T-cell (primary cell): Measurements from ENCODE around the gene CDH4. TPM values are rescaled to one million over a fixed set of nuclear protein-coding genes. Genes with fewer than 3 reads are reported as not detected.

Source experiments
- ATAC-seq, 4 experiments: fragments of 200-7000 bp in 3 of 4; fragments of 150-1000 bp in 1 of 4; cut with Tn5 transposase; replicated peaks in 1 of 4; 1 replicate in 3 of 4; 2 replicates in 1 of 4; pipeline ENCODE4 v1.10.0; 2021; ENCODE audit warnings: moderate library complexity in 3 of 4, mild to moderate bottlenecking in 2 of 4, moderate number of reproducible peaks in 1 of 4
- CTCF ChIA-PET, 2 donors: fragments of 300-600 bp; sonication (Branson Sonifier 250); formaldehyde crosslinking; loops; one replicate each; lab custom pipeline; 2022; ENCODE audit warnings: antibody characterized with exemption in 2 of 2; lab: Charles Lee
- POLR2A ChIA-PET, 2 donors: fragments of 300-600 bp; sonication (Branson Sonifier 250); formaldehyde crosslinking; loops; one replicate each; lab custom pipeline; 2022; ENCODE audit warnings: antibody characterized with exemption in 2 of 2; lab: Charles Lee
- DNase-seq, 35 experiments: peaks; one replicate each; pipeline versions ENCODE4 v3.0.0 to v3.0.0-alpha.2; 2013 to 2023
- H3K27ac ChIP-seq: one replicate; pipeline ENCODE4 v1.5.1; 2013; ENCODE audit warnings: low read length
- H3K27me3 ChIP-seq, 2 experiments: replicated peaks in 1 of 2; 1 replicate in 1 of 2; 2 replicates in 1 of 2; pipeline versions ENCODE4 v1.6.1 to v1.7.0; 2013; ENCODE audit warnings: low read length in 1 of 2, mixed read lengths in 1 of 2; ENCODE audit not compliant: control insufficient read depth in 2 of 2, insufficient read depth in 2 of 2; ENCODE audit errors: extremely low read depth in 1 of 2
- H3K36me3 ChIP-seq, 2 donors: 1 replicate in 1 of 2; 2 replicates in 1 of 2; pipeline versions ENCODE4 v1.6.1 to v1.7.0; 2013; ENCODE audit warnings: low read length in 1 of 2; ENCODE audit not compliant: control insufficient read depth in 2 of 2, insufficient read depth in 1 of 2; ENCODE audit errors: extremely low read depth in 1 of 2
- H3K4me1 ChIP-seq, 2 experiments: 1 replicate in 1 of 2; 2 replicates in 1 of 2; pipeline versions ENCODE4 v1.6.1 to v1.7.0; 2013; ENCODE audit warnings: low read length in 2 of 2, mixed read lengths in 1 of 2; ENCODE audit not compliant: insufficient read depth in 2 of 2, control insufficient read depth in 1 of 2; ENCODE audit errors: extremely low read depth in 1 of 2
- H3K4me3 ChIP-seq, 2 donors: 1 replicate in 1 of 2; 2 replicates in 1 of 2; pipeline versions ENCODE4 v1.5.1 to v1.7.0; 2013; ENCODE audit warnings: mild to moderate bottlenecking in 2 of 2, low read length in 1 of 2, moderate library complexity in 1 of 2; ENCODE audit not compliant: control insufficient read depth in 1 of 2; ENCODE audit errors: extremely low read depth in 1 of 2
- H3K9me3 ChIP-seq: 2 replicates; pipeline ENCODE4 v1.7.0; 2013
- H3K27ac Mint-ChIP-seq, 2 donors: one replicate each; pipeline ENCODE4 v1.8.0; 2020 to 2021; ENCODE audit warnings: mild to moderate bottlenecking in 2 of 2, mixed read lengths in 2 of 2
- H3K27me3 Mint-ChIP-seq, 2 donors: one replicate each; pipeline ENCODE4 v1.8.0; 2021 to 2022; ENCODE audit warnings: mixed read lengths in 2 of 2
- H3K36me3 Mint-ChIP-seq: one replicate; pipeline ENCODE4 v1.8.0; 2021; ENCODE audit warnings: mixed read lengths
- H3K4me1 Mint-ChIP-seq, 3 donors: one replicate each; pipeline ENCODE4 v1.8.0; 2020 to 2022; ENCODE audit warnings: mixed read lengths in 3 of 3, mild to moderate bottlenecking in 1 of 3
- H3K4me3 Mint-ChIP-seq, 3 donors: one replicate each; pipeline ENCODE4 v1.8.0; 2020 to 2022; ENCODE audit warnings: mild to moderate bottlenecking in 3 of 3, mixed read lengths in 3 of 3, moderate library complexity in 3 of 3
- H3K9me3 Mint-ChIP-seq, 3 donors: one replicate each; pipeline ENCODE4 v1.8.0; 2020 to 2022; ENCODE audit warnings: mixed read lengths in 3 of 3
- WGBS: methylation state at CpG from one replicate; pipeline ENCODE4 v1.1.5; 2013; ENCODE audit warnings: missing lambda C conversion rate; ENCODE audit not compliant: insufficient coverage; 5-methylcytosine and 5-hydroxymethylcytosine counted together
- total RNA-seq, 35 experiments: library from RNA in 6 of 35; stranded (reverse) in 6 of 35; fragments of 120-200 nt in 1 of 35; gene quantifications; one replicate each; pipeline versions ENCODE4 v1.2.1 to v1.2.4 and lab custom pipeline; 2013 to 2026

CDH4 gene
- total RNA-seq, 5 donors from 2014 or later (not counting 1 experiment from before 2014, with no cell fraction given) = 0.06 to 0.64 (median 0.14) TPM

- Histone ChIP-seq H3K9me3 (no peaks in the 10 kb centered on the region), H3K4me3 (no peak overlapping the region), H3K27me3 (peaks cover 0 to 3% of the 10 kb centered on the region in 2 experiments), H3K27ac (no peak overlapping the region), H3K4me1 (no peaks in the 10 kb centered on the region), H3K36me3 (no peaks in the 10 kb centered on the region)
- DNase-seq (peak in 9 of 35 experiments; percentile 4 to 24 (median 11)), ATAC-seq (peak in 3 of 4 experiments; percentile 49 to 85 (median 72))
- H3K4me3 Mint-ChIP-seq = peak overlapping the region in 1 of 3 donors; percentile 19
- H3K9me3 Mint-ChIP-seq = no peaks in the 10 kb centered on the region
- WGBS = 59% methylated on average over 10 of the region's 11 CpGs
- H3K4me1 Mint-ChIP-seq = peaks cover 0 to 9% (median 0%) of the 10 kb centered on the region in 3 donors
- H3K27me3 Mint-ChIP-seq = peaks cover 0 to 1% of the 10 kb centered on the region in 2 donors
- POLR2A ChIA-PET = no interaction called here
- CTCF ChIA-PET = no interaction called here
- H3K36me3 Mint-ChIP-seq = no peaks in the 10 kb centered on the region
- peak overlapping the region in 1 of 2 donors; percentile 84 for H3K27ac Mint-ChIP-seq
These were observed 248.8 kb downstream of the CDH4 start for GRCh38 chr20:61500791-61501321.

GRCh38 chr20:61502433-61502832, 250.4 kb downstream of the CDH4 start:
- ChIA-PET POLR2A (no interaction called here), CTCF (no interaction called here)
- no peaks in the 10 kb centered on the region for H3K9me3 Mint-ChIP-seq
- ATAC-seq (no peak), DNase-seq (no peak)
- peaks cover 0 to 4% of the 10 kb centered on the region in 2 donors for H3K27me3 Mint-ChIP-seq
- H3K36me3 Mint-ChIP-seq = no peaks in the 10 kb centered on the region
- no peak overlapping the region for H3K27ac Mint-ChIP-seq
- no peak overlapping the region for H3K4me3 Mint-ChIP-seq
- no peak overlapping the region for H3K27ac ChIP-seq
- no peak overlapping the region for H3K4me3 ChIP-seq
- H3K36me3 ChIP-seq = no peaks in the 10 kb centered on the region
- H3K27me3 ChIP-seq = peaks cover 0 to 3% of the 10 kb centered on the region in 2 experiments
- WGBS = 100% methylated on average over 2 of the region's 4 CpGs
- H3K9me3 ChIP-seq = no peaks in the 10 kb centered on the region
- peaks cover 0 to 9% (median 0%) of the 10 kb centered on the region in 3 donors for H3K4me1 Mint-ChIP-seq
- no peaks in the 10 kb centered on the region for H3K4me1 ChIP-seq

GRCh38 chr20:61503106-61503505, 251.0 kb downstream of the CDH4 start:
- Histone ChIP-seq H3K4me1 (no peaks in the 10 kb centered on the region), H3K4me3 (no peak overlapping the region), H3K27me3 (peaks cover 0 to 4% of the 10 kb centered on the region in 2 experiments), H3K27ac (no peak overlapping the region), H3K36me3 (no peaks in the 10 kb centered on the region), H3K9me3 (no peaks in the 10 kb centered on the region)
- Mint-ChIP-seq H3K36me3 (no peaks in the 10 kb centered on the region), H3K4me3 (no peak overlapping the region), H3K4me1 (peaks cover 0 to 9% (median 0%) of the 10 kb centered on the region in 3 donors), H3K27me3 (peaks cover 0 to 4% of the 10 kb centered on the region in 2 donors), H3K27ac (no peak overlapping the region), H3K9me3 (no peaks in the 10 kb centered on the region)
- CTCF ChIA-PET = no interaction called here
- WGBS = 50% methylated on average over 2 of the region's 7 CpGs
- POLR2A ChIA-PET = no interaction called here
- ATAC-seq (no peak), DNase-seq (no peak)

GRCh38 chr20:61505508-61505907, 253.4 kb downstream of the CDH4 start:
- H3K4me3 ChIP-seq = no peak overlapping the region
- H3K27me3 Mint-ChIP-seq = peaks cover 0 to 2% of the 10 kb centered on the region in 2 donors
- peaks cover 0 to 8% (median 0%) of the 10 kb centered on the region in 3 donors for H3K4me1 Mint-ChIP-seq
- ChIA-PET CTCF (no interaction called here), POLR2A (no interaction called here)
- no peaks in the 10 kb centered on the region for H3K9me3 Mint-ChIP-seq
- H3K27ac ChIP-seq = no peak overlapping the region
- H3K27ac Mint-ChIP-seq = no peak overlapping the region
- DNase-seq = no peak
- no peaks in the 10 kb centered on the region for H3K36me3 ChIP-seq
- H3K4me1 ChIP-seq = no peaks in the 10 kb centered on the region
- ATAC-seq = no peak
- 63% methylated on average over 3 of the region's 8 CpGs for WGBS
- no peak overlapping the region for H3K4me3 Mint-ChIP-seq
- H3K36me3 Mint-ChIP-seq = no peaks in the 10 kb centered on the region
- H3K9me3 ChIP-seq = no peaks in the 10 kb centered on the region
- peaks cover 0 to 10% of the 10 kb centered on the region in 2 experiments for H3K27me3 ChIP-seq

GRCh38 chr20:61507778-61508177, 255.7 kb downstream of the CDH4 start:
- WGBS = 81% methylated on average over 9 of the region's 11 CpGs
- ChIA-PET POLR2A (no interaction called here), CTCF (no interaction called here)
- Histone ChIP-seq H3K9me3 (no peaks in the 10 kb centered on the region), H3K27ac (no peak overlapping the region), H3K27me3 (peaks cover 0 to 10% of the 10 kb centered on the region in 2 experiments), H3K4me3 (no peak overlapping the region), H3K36me3 (no peaks in the 10 kb centered on the region), H3K4me1 (no peaks in the 10 kb centered on the region)
- Mint-ChIP-seq H3K9me3 (no peaks in the 10 kb centered on the region), H3K4me3 (no peak overlapping the region), H3K36me3 (no peaks in the 10 kb centered on the region), H3K4me1 (no peaks in the 10 kb centered on the region), H3K27ac (no peak overlapping the region), H3K27me3 (peaks cover 0 to 2% of the 10 kb centered on the region in 2 donors)
- ATAC-seq (no peak), DNase-seq (no peak)

- no peak overlapping the region for H3K4me3 Mint-ChIP-seq
- no peaks in the 10 kb centered on the region for H3K9me3 Mint-ChIP-seq
- peaks cover 0 to 2% of the 10 kb centered on the region in 2 donors for H3K27me3 Mint-ChIP-seq
- 76% methylated on average over 9 of the region's 13 CpGs for WGBS
- no peak overlapping the region for H3K27ac Mint-ChIP-seq
- H3K27ac ChIP-seq = no peak overlapping the region
- no peaks in the 10 kb centered on the region for H3K4me1 ChIP-seq
- DNase-seq = no peak
- no peak for ATAC-seq
- H3K36me3 Mint-ChIP-seq = no peaks in the 10 kb centered on the region
- H3K4me1 Mint-ChIP-seq = no peaks in the 10 kb centered on the region
- H3K4me3 ChIP-seq = no peak overlapping the region
- peaks cover 0 to 10% of the 10 kb centered on the region in 2 experiments for H3K27me3 ChIP-seq
- CTCF ChIA-PET = no interaction called here
- H3K9me3 ChIP-seq = no peaks in the 10 kb centered on the region
- POLR2A ChIA-PET = no interaction called here
- H3K36me3 ChIP-seq = no peaks in the 10 kb centered on the region
These were observed 256.4 kb downstream of the CDH4 start for GRCh38 chr20:61508301-61509096.
